SK-N-DZ (cell line): ENCODE measurements around the gene PDIK1L.

Experiments
- DNase-seq: peaks from one replicate; pipeline ENCODE4 v3.0.0-alpha.2; 2015; ENCODE audit warnings: low spot score

The PDIK1L gene

GRCh38 chr1:26153966-26154532 is 42.4 kb downstream of the PDIK1L start:
- no peak for DNase-seq

GRCh38 chr1:26154750-26155149 is 43.1 kb downstream of the PDIK1L start:
- no peak for DNase-seq

- no peak for DNase-seq
These were observed 44.0 kb downstream of the PDIK1L start for GRCh38 chr1:26155370-26156284.

GRCh38 chr1:26156285-26157038 is 44.8 kb downstream of the PDIK1L start:
- DNase-seq: peak; percentile 41

- DNase-seq: no peak
These were observed 46.8 kb downstream of the PDIK1L start for GRCh38 chr1:26158271-26158907.

- DNase-seq: no peak
These were observed 47.5 kb downstream of the PDIK1L start, which contains the start of gene FAM110D for GRCh38 chr1:26158908-26159742. TSS of gene FAM110D (plus strand) at chr1:26159079. CDS start at chr1:26161292, 2,213 bp downstream.

- DNase-seq: no peak
These were observed 48.1 kb downstream of the PDIK1L start for GRCh38 chr1:26159743-26160039.

DNA sequence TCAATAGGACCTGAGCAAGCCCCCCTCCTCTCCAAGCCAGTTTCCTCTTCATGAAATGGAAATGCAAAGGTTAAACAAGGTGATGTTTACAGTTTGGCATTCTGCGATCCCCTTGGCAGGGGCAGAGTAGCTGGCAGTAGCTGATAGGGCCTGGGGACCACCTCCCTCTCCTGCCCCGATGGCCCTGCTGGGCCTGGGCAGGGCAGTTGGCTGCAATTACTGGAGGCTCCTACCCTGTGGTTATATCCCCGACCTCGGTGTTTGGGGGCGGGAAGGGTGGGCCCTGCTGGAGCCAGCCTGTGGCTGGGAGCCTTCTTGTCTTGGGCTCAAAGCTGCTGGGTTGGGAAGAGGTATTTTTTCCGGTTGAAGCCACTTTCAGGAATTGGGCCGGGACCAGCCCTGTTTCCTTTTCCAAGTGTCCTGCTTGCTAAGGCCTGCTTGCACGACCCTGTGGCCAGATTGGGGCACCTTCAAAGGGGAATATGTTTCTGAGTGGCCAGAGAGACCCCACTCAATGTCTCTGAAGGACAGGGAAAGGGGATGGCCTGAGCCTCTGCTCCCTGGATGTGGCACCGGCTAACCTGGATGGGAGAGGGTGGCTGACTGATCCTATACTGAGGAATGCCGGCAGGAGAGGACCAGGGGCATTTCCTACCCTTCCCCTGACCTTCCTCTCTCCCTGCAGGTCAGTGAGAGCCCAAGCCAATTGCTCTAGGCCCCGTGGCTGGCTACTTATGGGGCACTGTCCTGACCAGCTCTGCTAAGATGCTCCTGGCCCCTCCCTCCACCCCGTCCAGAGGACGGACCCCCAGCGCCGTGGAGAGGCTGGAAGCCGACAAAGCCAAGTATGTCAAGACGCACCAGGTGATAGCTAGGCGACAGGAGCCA is 49.1 kb downstream of the PDIK1L start:
- DNase-seq: no peak

- DNase-seq: peak; percentile 37
These were observed 50.0 kb downstream of the PDIK1L start for GRCh38 chr1:26161415-26162219.

DNA sequence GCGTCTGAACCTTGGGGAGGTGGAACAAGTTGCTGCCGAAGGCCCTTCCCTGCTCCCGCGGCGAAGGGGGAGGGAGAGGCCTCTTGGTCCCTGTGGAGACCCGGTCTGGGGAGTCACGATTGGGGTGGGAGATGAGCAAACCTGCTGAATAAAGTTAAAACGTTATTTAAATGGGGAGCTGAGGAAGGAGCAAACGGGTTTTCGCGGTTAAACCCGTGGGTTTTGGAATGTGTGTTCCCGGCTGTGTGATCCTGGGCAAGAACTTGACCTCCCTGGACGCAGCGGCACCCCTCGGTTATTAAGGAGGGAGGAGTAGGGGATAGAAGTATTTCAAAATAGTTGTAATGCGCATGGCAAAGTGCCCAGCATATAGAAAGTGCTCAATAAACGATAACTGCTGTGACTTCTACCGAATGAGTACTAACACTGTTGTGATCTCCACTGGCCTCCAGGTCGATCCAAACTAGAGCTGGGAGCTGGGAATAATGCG is 50.6 kb downstream of the PDIK1L start:
- no peak for DNase-seq

- DNase-seq: no peak
These were observed 52.0 kb downstream of the PDIK1L start for GRCh38 chr1:26163684-26164035.

DNA sequence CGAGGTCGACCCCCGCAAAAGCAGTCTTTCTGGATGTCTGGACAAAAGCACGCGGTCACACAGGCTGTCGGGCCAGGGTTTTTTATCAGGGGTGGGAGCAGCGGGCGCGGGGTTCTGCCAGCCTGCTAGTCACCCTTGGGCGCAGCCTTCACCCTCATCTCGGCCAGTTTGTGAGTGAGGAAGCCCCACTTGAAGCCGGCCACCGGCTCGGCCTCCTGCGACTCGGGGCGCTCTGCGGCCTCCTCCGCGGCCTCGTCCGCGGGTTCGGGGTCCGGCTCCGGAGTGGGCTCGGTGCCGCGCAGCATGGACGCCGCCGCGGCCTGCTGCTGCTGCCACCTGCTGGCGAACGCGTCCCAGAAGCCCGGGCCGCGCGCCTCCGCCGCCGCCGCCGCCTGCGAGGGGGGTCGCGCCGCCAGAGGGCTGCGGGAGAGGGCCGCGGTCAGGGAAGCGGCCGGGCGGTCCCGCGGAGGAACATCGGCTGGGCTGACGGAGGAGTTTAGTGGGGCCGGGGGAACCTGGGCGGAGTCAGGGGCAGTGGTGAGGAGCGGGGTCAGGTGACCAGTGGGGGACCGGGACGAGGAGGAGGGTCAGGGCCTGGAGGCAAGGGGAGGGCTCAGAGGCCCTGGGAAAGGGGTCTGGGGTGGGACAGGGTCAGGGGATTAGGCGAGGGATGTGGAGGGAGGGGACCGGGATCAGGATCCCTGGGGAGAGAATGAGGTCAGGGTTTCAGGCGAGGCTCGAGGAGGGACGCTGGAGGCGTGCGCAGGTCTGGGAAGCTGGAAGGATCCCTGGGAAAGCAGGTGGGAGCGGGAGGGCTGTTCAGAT is 52.6 kb downstream of the PDIK1L start:
- no peak for DNase-seq

- no peak for DNase-seq
These were observed 53.5 kb downstream of the PDIK1L start for GRCh38 chr1:26164861-26165842.

GRCh38 chr1:26166719-26167281 is 55.2 kb downstream of the PDIK1L start:
- no peak for DNase-seq

DNA sequence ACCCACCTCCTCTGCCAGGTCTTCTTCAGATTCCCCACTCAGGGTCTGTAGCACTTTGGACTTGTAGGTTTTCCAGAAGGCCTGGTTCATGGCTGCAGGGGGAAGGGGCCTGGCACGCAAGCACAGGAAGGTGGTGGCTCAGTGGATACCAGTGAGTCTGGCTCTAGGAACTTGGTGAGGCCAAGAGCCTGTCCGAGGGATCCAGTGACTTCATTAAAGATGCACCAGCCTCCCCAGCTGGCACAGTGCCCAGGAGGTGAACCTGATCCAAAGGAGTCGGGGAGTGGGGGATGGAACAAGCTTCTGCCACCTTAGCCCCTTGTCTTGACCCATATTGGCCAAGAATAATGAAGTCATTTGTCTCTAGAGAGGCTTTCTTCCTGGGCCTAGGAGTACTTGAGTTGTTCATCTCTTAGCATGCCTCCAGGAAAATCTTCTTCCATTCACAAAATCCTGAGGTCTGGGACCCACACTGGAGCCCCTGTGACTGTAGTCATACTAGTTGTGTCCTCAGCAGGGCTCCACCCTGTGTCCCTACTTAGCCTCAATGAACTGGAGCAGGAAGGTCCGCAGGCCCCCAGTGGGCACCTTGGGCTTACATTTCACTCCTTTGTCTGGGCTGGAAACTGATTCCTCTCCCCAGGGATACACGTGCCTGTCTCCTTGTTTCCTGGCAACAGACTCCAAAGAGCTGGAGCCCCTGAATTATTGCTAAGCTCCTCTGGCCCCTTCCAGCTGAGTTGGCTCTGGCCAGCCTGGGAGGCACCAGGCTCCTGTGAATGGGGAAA is 57.0 kb downstream of the PDIK1L start, which contains the start of gene C1orf232:
C1orf232 (minus strand) TSS at position 554 of the 788 bp plus-strand sequence; CDS start at position 90, 464 bp downstream.
- peak; percentile 59 for DNase-seq

DNA sequence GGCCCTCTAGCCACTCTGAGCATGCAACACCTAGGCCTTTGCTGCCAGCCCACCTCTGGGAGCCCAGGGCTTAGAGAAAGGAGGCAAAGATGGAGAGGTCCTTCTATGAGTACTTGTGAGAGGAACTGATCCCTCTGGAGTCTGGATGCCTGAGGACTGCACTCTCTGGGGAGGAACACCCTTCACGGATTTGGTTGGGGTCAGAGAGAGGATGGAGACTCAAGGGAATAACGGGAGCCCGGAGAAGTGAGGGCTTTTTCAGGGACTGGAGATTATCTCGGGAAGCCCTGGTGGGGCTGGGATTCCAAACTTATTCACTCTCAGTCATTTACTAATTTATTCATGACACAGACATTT is 57.6 kb downstream of the PDIK1L start:
- no peak for DNase-seq
